Liver (tissue), 3 donors: ENCODE results near the gene PEMT.
"Not testable (repeated sequence)": the region's sequence is repeated elsewhere in the genome, so short reads cannot be mapped to it uniquely, and the experiment has no call there.

Experiments
- CTCF ChIP-seq: fragments of 150-350 bp; IDR thresholded peaks from 2 replicates; pipeline ENCODE4 v1.5.1; 2017; ENCODE audit warnings: improper control_type of control experiment, low read depth, low read length; ENCODE audit not compliant: missing input control
- MAX ChIP-seq: IDR thresholded peaks from 2 replicates; pipeline ENCODE4 v1.6.1; 2016; ENCODE audit warnings: antibody characterized with exemption
- SP1 ChIP-seq: IDR thresholded peaks from 2 replicates; pipeline ENCODE4 v1.6.1; 2018; ENCODE audit warnings: antibody characterized with exemption, mild to moderate bottlenecking
- ZBTB33 ChIP-seq: IDR thresholded peaks from 2 replicates; pipeline ENCODE4 v1.6.1; 2016; ENCODE audit warnings: antibody characterized with exemption
- donor health status: healthy.
- donor health status: healthy.

- not testable (repeated sequence) for TF ChIP-seq CTCF, MAX, ZBTB33, SP1
Measured at GRCh38 chr17:17635537-17636271, 44.2 kb upstream of the PEMT start.
